Stimulated activated CD8-positive, alpha-beta memory T cell treated with anti-CD3 and anti-CD28 coated beads, Interleukin-2, amount 100 ng/mL, for 1 hour (primary cell): ENCODE results near the gene CASKIN2.

Experiments
- DNase-seq, 2 donors: peaks; one replicate each; pipeline ENCODE4 v3.0.0-alpha.2; 2020; ENCODE audit warnings: low read depth in 2 of 2

The CASKIN2 gene

DNA sequence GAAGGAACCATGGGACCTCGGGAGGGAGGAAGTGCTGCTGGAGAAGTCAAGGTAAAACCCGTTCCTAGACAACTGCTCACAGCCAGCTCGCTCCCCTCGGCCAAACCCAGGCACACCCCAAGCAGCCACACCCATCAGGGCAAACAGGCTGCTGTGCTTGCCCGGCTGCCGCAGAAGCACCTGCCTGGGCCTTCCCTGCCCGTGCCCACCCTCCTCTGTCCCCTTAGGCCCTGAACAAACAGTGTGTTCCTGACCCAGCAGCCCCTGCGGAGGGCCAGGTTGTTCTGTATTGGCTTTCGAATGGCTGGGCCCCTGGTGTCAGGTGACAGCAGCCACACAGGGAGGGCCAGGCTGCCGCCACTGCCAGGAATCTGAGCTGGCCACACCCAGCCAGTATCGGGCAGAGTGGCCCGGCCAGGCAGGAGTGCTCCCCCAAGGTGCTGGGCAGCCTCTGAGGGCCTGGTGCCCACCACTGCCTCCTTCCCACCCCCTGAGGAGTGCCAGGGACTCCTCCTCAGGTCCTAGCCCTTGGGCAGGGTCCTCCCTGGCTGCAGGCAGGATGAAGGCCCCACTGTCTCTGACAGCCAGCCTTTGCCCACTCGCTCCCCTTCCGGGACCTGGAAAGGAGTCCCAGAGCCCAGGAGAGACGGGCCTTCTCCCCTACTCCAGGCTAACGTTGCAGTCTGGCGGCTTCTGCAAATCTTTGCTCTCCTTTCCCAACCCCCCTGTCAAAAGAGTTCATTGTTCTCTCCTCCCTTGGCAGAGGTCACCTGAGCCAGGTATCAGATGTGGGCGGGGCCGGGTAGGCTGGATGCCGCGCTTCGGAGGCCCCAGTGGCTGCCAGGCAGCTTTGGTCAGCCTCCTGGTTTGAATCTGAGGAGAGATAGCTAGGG, 34.2 kb upstream of the CASKIN2 start:
- DNase-seq, result no peak

DNA sequence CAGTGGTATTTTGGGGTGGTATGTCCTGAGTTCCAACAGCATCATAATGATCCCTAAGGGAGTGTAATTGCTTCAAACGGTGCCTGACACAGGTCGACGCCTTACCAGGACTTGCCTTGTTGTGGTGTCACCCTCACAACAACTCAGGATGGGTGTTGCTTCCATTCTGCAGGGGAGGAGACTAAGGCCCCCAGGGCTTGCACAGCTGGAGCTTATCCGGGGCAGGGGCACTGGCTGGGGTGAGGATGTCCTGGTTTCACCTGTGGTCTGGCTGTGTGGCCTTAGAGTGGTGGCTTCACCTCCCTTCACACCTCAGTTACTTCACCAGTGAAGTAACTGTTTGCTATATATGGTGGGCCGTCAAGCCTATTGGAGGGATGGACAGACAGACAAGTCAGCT, 33.5 kb upstream of the CASKIN2 start:
- no peak for DNase-seq

DNA sequence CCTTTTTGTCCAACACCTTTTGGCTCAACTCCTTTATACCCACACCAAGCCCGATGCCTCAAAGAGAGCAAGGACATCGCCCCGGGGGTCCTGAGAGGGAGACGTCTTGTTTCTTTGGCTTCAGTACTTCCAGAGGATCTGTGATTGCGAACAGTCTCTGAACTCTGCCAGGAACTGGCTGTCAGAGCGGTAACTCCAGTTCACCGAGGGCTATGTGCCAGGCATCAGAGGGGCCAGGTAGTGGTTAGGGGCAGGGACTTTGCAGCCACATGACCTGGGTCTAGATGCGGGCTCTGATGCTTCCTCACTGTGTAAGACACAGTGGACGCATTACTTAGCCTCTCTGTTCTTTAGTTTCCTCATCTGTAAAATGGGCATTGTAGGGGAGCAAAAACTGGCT, 31.8 kb upstream of the CASKIN2 start:
- DNase-seq, result no peak

DNA sequence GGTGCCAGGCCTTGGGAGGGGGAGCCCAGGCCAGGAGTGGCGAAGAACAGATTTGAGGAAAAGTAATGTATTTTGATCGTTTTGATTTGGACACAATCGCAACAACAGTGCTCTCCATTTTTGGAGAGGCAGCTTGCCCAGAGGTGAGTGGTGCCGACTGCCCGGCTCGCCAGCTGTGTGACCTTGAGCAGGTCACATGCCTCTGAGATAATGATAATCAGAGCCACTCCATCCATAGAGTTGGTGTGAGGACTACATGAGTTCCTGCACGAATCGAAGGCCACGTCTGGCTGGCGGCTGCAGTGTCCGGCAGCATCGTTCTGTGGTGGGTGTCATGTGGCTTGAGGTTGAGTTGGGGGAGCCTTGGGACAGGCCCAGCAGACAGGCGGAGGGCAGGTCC, 30.8 kb upstream of the CASKIN2 start:
- no peak for DNase-seq

DNA sequence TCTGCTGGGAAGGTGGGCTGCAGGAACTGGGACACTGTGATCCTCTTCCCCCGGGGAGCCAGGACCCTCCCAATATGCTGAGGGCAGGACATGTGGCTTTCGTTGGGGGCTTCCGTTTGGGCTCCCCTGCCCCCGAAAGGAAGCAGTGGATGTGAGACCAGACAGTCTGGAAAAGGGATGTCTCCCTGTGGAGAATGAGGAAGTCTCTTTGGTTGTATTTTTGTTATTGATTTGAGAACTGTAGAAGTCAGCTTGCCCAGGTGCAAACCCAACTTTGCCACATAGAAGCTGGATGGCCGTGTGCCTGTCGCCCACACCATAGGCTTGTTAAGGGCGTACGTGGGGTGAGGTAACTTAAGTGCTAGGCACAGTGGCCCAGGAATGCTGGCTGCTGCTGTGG, 28.9 kb upstream of the CASKIN2 start:
- DNase-seq, result no peak

DNA sequence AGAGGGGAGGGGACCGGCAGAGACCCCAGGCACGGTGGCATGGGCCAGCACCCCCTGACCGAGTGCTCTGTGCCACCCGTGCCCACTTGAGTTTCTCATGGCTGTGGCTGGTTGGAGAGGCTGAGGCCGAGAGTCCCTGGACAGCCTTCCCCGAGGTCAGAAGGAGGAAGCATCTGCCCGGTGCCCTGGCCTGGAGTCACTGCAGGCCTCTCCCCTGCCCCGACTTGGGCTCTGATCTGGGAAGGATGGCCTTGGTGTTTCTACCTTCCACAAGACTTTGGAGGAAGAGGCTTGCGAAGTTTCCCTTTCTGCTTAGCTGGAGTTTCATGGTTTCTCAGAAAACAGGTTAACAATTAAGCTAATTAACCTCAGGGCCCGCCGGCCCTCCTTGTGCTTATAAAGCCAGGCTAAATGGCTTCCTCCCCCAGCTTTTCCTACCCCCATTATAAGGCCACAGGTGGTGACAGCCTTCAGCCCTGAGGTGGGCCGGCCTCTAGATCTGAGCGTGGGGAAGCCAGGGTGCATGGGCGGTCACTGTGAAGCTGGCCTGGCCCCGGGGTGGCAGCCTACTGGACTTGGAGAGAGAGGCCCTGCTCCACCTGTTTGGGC, 27.5 kb upstream of the CASKIN2 start:
- DNase-seq, result no peak

DNA sequence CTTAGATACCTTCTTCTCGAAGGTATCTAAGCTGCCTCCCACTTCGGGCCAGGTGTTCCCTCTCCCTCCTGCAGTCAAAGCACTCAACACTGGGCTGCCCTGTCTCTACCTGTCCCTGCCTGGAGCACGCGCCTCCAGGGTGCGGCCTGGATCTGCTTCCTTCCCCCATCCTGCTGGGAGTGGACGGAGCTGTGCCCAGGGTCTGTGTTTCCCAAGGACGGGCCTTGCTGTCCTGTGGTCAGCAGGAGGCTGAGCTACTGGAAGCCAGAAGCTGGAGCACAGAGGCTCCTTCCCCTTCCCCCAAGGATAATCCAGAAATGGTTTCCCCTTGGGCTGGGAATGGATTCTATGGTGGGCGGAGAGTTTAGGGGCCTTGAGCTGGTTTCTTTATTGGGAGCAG, 26.9 kb upstream of the CASKIN2 start:
- no peak for DNase-seq

DNA sequence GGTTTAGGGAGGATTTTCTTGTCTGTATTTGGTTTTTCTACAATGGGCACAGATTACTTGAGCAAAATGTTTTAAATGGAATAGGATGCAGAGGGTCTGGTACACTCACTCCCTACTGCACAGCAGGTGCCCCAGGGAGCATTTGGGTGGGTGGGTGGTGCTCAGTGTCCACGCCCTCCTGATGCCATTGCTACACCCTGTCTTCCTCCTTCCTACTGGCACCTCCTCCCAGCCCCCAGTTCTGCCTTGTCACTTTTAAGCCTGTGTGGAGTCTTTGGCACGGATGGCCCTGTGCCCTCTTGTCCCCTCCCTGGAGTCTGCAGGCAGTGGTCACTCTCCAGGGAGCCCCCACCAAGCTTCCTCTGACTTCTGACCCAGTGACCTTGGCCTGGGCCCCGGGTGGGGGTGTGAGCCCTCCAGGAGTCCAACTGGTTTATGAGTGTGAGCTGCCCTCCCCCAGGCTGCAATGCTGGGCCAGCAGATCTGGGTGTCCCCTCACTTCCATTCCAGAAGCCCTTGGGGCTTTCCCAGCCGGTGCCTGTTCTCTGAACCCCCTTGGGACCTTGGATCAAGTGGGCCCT, 25.7 kb upstream of the CASKIN2 start:
- no peak for DNase-seq

DNA sequence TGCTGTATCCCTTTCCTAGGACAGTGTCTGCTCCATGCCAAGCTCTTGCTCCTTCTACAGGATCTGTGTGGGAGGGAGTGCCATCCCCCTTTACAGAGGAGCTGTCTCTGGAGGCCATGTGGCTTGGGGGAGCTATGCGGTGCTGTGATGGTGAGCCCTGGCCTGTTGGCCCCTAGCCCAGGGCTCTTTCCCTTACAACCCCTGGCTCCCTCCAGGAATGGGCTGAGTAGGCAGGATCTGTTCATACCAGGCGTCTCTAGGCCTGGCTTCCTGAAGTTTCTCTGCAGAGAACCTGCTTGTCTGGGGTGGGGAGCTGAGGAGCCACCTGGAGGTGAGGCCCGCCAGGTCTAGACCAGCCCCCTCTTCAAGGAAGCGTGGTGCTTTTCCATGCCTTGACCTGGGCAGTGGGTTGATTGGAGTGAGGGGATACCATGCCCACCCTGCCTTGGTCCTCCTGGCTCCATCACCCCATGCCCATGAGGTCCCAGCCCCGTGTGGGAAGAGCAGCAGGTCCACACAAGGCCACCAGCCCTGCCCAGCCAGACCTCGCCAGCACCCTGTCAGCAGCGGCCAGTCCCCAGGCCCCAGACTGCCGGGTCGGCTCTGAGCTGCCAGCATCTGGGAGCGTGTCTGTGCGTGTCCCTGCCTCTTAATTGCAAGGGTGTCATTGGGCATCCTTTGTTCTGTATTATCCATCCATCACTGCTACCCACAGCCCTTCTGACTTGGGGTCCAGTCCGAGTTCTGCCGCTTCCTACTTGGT, 24.8 kb upstream of the CASKIN2 start:
- no peak for DNase-seq

DNA sequence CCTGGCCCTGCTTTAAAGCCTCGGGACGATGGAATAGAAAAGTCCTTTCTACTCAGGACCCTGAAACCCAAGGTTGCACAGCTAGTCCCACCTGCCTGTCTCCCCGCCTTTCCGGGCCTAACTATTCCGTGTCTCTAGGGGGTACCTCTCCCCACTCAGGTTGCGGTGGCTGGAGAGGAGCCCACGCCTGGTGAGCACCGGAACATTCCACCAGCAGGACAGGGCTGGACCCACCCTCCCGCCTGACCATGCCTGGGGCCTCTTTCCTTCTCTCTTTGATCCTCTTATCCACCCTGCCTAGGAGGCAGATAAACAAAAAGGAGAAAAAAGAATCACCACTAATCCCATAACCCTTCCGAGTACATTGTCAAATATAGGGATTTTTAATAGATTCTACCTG, 21.0 kb upstream of the CASKIN2 start:
- DNase-seq, result no peak

DNA sequence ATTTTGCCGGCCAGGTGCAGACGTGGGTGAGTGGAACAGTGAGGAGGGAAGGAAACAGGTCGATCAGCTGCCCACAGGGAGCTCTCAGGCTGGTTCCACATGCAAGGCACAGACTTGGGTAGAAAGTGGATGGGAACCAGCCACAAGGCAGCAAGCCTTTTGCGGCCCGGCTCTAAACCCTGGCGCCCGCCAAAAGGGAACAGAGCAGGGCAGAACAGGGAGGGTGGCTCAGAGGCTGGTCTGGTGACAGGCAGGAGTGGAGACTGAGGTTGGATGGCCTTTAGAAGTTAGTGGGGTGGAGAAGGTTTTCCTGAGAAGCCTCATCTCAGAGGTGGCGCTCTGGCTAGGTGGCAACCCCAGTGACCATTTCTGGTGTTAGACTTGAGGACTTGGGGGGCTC, 20.5 kb upstream of the CASKIN2 start:
- no peak for DNase-seq

DNA sequence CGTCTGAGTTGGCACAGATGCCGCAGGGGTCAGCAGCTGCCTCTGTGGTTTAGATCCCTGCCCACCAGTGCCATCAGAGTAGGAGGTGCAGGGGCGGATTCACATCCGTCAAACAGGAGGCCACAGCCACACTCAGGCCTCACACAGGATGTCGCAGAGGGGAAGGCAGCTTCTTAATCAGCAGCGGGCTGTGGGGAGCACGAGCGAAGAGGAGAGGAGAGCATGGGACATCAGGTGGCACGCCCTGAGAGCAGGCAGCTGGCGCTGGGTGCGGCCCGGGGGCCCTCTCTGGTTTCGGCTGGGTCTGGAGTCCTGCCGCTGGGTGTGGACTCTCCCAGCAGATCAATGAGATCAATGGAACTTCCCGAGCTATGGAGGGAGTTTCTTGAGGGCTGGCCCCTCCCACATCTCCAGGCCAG, 19.8 kb upstream of the CASKIN2 start:
- DNase-seq, result peak in 1 of 2 donors; percentile 29

DNA sequence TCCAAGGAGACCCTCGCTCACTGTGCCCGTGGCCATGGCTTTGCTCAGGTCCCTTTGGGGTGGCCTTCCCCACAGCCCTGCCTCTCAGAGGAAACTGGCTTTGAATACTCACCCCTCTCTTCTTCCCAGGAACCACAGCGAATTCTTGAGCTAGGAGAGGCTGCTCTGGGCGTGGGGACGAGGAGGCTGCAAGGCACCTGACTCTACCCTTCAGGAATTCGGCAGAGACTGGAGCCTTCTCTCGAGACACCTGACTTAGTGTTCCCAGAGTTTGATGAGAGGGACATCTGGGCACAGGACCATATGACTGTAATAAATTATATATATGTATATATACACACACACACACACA, 16.4 kb upstream of the CASKIN2 start:
- no peak for DNase-seq

DNA sequence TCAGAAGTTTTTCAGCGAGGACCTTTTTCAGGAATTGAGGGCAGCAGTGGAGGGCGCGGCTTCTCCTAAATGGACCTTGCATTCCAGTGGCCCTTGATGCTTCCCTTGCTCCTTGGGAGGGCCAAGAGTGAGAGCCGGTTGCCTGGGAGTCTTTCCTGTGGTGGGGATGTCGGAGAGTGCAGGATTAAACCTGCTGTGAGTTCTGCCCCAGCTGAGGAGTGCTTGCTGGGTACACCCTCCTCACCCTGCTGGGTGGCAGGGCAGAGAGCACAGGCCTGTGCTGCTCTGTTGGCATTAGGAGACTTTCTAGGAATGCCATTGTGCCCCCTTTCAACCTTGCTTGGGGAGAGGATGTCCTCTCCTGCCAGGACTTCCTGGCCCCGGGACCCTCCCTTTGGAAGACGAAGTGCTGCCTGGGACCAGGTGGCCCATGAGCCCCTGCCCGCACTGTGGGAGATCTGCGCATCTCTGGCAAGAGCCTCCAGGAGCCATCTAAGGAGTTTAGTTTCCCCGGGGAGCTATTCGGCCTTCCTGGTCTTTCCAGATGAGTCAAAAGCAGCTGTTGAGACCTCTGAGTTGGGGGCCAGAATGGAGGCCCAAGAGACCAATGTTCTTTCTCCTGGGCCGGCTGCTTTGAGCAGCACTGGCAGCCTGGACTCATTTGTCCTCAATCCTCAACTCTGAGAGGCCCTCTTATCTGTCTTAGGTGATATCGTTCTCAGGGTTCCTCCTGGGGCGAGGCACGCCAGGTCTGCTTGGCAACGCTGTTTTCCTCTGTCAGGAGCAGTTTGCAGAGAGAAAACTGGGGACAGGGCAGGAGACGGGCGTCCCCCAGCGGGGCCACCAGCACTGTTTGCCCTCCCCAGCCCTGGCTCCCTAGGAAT, 15.7 kb upstream of the CASKIN2 start:
- DNase-seq, result no peak

DNA sequence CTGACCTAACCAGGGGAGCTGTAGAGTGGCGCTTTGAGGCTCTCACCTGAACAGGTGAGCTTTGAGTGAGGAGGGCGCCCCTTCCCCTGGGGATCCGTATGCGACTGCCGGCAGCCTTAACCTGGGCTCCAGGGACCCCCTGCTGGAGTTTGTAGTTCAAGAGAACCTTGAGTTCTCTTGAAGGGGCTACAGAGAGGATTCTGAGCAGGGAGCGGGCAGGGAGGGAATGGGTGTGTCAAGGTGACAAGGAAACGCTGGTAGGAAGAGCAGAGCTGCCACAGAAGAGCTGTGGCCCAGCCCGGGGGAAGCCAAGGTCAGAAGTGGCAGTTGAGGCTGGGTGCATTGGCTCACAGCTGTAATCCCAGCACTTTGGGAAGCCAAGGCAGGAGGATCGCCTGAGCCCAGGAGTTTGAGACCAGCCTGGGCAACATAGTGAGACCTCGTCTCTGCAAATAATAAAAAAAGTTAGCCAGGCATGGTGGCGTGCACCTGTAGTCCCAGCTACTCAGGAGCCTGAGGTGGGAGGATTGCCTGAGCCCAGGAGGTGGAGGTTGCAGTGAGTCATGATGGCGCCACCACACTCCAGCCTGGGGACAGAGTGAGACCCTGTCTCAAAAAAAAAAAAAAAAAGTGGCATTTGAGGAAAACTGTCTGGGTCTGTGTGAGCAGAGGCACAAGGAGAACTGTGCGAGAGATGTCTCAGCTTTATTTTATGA, 11.4 kb upstream of the CASKIN2 start:
- DNase-seq, result no peak

DNA sequence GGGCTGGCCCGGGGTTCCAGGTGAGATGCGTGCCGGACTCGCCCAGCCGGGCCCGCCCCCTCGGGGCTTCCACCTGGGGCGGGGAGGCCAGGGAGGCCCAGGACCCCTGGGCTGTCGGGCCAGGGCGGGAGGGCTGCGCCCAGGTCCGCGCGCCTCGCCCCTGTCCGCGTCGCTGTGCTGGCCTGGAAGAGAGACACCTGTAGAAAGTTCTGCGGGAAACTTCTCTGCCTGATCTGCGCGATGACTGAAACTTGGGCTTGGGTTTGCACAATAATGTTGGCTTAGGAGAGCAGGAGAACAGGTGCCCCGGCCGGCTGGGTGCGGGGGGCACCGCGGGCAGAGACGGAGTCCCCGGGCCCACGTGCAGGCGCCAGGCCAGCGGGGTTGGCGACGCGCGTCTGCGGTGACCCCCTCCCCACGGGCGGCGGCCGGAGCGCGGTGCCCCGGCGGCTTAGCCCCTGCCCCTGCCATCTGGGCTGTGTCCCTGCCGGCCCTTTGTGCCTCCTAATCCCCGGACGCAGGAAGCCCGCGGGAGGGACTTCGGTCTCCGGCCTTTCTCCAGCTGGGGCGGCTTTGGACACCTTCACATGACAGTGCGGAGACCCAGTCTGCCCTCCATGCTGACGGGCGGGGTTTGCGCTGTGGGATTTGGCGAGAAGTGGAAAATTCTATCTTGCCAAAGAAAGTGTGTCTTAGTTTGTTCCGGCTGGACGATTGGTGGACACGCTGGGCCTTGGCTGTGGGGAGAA, 10.6 kb upstream of the CASKIN2 start:
- DNase-seq, result no peak

DNA sequence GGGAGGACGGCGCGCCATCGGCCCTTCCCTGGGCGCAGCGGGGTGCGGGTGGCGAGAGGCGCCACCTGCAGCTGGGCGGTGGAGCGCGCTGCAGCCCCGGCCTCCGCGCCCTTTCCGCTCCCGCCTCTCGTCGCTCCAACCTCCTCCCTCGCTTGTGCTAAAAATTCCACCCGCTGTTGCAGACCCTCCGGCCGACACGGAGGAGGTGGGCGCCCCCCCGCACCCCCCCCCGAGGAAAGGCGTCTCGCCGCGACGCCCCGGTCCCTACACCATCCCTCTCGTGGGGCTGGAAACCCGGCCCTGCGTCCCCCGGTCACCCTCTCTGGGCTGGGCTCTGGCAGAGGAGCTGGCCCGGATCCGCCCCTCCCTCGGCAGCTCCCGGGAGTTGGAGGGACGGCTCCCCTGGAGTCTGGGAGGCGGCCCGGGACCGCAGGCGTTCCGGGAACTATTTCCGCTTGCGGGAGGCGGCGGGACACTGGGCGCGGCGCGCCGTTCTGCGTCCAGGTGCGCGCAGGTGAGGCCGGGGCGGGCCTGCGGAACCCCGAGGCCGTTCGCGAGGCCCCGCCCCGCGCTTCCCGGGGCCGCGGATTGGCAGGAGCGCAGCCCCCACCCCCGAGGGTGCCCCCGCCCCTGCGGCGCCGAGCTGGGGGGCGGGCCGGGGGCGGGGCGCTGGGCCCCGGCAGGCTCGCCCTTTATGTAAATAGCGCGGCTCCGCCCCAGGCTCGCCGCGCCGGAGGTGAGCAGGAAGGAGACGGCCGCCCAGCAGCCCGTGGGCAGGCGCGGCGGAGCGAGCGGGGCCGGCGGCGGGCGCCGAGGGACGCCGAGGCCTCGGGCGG, 9.9 kb upstream of the CASKIN2 start, which contains the start of gene LLGL2:
Gene LLGL2 (plus strand): TSS at position 728 of the 836 bp plus-strand sequence. CDS start 17,730 bp downstream, outside the sequence.
- peak; percentile 66 to 73 for DNase-seq

DNA sequence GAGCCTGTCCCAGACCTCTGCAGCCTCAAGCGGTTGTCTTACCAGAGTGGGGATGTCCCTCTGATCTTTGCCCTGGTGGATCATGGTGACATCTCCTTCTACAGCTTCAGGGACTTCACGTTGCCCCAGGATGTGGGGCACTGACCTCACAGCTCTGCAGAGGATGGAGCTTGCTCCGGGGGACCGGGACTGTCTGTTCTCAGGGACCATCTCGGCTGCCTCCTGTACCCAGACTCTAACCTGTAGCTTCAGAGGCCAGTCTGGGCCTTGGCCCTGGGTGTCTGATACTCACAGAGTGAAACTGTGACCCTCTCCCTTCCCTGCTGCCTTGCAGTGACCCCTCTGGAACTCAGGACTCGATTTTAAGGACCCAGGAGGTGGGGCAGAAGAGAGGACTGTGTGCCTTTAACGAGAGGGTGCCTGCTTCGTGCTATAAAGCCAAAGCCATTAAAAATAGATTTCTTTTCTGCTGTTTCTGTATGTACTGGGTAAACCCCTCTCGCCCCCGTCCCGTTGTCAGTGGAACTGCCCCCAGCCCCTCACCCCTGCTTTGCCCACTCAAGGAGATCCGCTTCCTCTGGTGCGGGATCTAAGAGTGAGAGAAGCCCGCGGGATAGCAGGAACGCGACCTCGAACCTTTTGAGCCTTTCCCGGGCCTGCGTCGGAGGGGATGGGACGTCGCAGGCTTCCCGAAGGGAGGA, 9.1 kb upstream of the CASKIN2 start:
- no peak for DNase-seq
